AG09319 (cell line): ENCODE measurements around the gene RYR2.

Experiments
- DNase-seq: peaks from one replicate; pipeline ENCODE4 v3.0.0-alpha.2; 2010; ENCODE audit warnings: low read depth; ENCODE audit errors: extremely low read depth
- CTCF ChIP-seq: IDR thresholded peaks from 2 replicates; pipeline ENCODE4 v1.5.1; 2011; ENCODE audit warnings: low read depth, mild to moderate bottlenecking, inconsistent platforms, low read length, moderate library complexity

Gene RYR2

DNA sequence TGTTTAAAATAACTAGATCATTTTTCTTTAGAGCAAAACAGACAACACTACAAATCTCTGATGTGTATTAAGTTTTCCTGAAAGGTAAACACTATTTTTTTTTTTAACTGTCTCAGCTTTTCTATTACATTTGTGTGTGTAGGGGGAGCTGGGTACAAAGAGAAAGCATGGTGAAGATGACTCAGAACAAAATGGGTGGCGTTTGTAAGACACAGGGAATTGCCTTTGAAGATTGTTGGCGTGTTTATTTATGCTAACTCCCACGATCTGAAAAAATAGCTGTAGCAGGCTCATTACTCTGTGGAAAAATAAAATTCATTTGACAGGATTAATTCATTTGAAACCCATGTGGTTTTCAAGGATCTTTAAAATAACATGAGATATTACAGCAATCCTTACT, 285.1 kb downstream of the RYR2 start:
- no peak for DNase-seq
- TF ChIP-seq CTCF: no peak

DNA sequence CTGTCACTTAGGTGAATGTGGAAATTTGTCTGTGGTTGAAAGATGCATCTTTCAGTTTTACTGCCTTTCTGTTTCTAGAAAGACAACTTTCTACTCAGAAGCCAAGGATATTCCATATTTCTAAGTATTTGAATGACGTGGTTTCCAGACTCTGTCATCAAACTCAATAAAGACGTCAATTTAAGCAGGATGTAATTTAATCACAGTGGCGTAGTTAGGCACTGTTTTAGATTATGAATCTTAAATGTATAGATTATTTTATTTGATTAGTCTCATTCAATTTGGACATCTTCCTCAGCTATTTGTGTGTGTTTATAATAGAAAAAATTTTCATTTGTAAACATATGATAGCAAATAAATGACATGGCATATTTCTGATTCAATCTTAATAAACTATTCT, 298.9 kb downstream of the RYR2 start:
- no peak for TF ChIP-seq CTCF
- DNase-seq: no peak

- DNase-seq: no peak
- TF ChIP-seq CTCF: no peak
Observed at GRCh38 chr1:237341391-237341790, 299.4 kb downstream of the RYR2 start.

GRCh38 chr1:237342730-237343129, 300.7 kb downstream of the RYR2 start:
- no peak for DNase-seq
- no peak for TF ChIP-seq CTCF

GRCh38 chr1:237352747-237353146, 310.8 kb downstream of the RYR2 start:
- no peak for DNase-seq
- no peak for TF ChIP-seq CTCF

GRCh38 chr1:237353918-237354317, 311.9 kb downstream of the RYR2 start:
- no peak for TF ChIP-seq CTCF
- DNase-seq: no peak

DNA sequence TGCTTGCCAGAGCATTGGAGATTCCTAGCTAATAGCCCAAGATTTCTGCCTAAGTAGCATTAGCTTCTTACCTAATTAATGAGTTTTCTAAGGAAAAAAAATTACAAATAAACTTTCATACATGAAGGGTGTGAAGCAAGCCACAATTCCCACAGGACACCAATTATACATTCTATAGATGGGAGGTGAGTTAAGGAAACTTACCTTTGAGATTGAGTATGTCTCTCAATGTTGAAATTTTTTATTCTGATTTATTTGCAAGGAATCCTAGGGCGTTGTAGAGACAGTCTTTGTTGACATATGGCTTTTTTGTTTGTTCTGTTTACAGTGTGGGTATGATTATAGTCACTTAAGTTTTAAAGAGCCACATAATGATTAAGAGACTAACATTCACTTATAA, 313.0 kb downstream of the RYR2 start:
- DNase-seq: no peak
- no peak for TF ChIP-seq CTCF
